Daoy (cell line): Measurements from ENCODE around the gene MAP3K5. TPM values are rescaled to one million over a fixed set of nuclear protein-coding genes. Genes with fewer than 3 reads are reported as not detected.
A peak's percentile ranks its signal among the peaks of the same experiment; 100 is the strongest.

Experiments used
- DNase-seq: peaks from one replicate; pipeline ENCODE4 v3.0.0-alpha.2; 2015; ENCODE audit warnings: low read depth
- total RNA-seq: library from RNA; depleted of rRNA; stranded (reverse); fragments of >200 nt; shearing (Covaris generic); gene quantifications from 2 replicates; pipeline ENCODE4 v1.2.3, GENCODE V29; 2014

The MAP3K5 gene
- total RNA-seq, 1 experiment from 2014 or later, result 3.4 TPM

DNA sequence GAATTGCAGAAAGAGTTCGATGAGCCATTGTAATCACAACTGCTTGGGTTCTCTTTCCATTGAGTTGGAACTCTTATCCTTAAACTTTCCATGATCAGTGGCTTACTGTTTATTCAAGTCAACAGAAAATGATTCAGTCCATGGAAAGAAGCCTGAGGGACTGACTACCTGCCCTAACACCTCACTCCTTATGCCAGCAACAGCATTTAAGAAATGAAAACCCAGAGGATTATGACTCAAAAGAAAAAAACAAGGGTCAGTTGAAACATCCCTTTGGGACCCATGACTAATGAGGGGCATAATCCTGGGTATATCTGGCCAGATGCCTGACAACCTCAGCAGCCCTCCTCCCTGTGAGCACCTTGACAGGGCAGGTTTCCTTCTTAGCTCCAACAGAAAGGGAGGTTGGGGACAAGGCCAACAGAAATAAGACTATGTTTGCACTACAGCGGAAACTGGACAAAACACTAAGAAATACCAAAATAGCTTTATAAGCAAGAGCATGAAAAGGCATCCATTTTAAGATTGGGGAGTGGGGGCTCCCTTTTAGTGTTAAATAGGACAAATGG lies 106.7 kb downstream of the MAP3K5 start:
- no peak for DNase-seq

- DNase-seq, result no peak
Observed at GRCh38 chr6:136684466-136684865, 107.8 kb downstream of the MAP3K5 start.

GRCh38 chr6:136683209-136683941 lies 108.9 kb downstream of the MAP3K5 start:
- DNase-seq, result no peak

DNA sequence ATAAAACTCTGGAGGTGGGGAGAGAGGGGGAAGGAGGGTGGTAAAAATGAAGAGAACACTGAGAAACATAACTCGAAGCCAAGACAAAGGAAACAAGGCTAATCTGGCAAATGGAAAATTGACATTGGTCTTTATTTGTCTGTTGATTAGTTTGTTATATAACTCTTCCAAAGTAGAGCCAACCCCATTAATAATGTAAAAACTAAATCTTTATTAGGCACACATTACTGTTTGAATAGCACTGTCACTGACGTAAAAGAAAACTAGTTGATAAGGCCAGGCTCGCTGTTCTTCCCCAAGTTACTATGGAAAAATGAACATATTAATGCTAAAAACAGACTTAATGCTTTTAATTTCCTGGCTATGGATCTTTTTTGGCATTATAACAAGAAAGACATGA lies 110.0 kb downstream of the MAP3K5 start:
- no peak for DNase-seq

- DNase-seq, result no peak
Observed at GRCh38 chr6:136677822-136678221, 114.5 kb downstream of the MAP3K5 start.

DNA sequence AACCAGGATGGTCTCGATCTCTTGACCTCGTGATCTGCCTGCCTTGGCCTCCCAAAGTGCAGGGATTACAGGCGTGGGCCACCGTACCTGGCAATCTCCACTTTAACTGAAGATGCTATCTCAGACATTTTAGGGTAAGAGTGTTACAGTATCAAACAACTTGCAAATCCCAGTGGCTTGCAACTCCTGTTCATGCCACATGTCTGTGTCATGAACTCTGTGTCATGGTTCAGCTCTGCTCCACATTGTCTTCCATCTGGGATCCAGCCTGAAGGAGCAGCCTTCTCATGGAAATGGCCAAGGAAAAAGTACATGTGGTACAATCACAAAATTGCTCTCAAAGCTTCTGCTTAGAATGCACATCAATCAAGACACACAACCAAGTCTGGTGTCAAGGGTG lies 114.9 kb downstream of the MAP3K5 start:
- no peak for DNase-seq

- no peak for DNase-seq
Observed at GRCh38 chr6:136676075-136676474, 116.2 kb downstream of the MAP3K5 start.

DNA sequence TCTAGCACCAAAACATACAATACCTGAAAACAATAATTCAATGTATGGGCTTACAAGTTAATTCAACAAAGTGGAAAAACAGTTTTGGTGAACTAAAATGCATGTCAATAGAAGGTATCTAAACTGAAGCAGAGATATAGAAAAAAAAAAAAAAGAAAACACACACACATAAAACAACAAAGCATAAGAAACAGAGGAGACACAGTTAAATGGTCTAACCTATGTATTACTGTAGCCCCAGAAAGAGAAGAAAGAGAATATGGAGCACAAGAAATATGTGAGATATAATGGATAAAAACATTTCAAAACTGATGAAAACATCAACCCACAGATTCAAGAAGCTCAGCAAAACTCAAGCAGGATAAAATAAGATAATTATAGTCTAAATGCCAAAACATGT lies 118.7 kb downstream of the MAP3K5 start:
- no peak for DNase-seq

DNA sequence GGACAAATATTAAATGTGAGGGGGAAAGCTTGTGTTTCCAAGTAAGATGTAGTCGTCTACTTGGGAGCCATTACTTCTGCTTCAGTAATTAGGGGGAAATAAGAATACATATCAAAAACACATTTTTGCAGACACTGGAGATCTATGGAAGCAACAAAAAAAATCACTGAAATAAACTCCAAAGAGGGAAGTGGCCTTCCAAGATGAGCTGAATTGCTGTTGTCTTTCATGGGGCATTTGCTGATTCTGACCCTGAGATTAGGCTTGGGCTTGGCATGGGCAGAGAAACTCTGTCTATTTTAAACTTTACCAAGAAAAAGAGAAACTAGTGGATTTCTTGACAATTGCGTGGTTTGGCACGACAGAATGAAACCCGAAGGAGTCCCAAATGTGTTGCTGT lies 120.1 kb downstream of the MAP3K5 start:
- DNase-seq, result no peak

- peak; percentile 63 for DNase-seq
Observed at GRCh38 chr6:136669299-136669699, 123.0 kb downstream of the MAP3K5 start.

GRCh38 chr6:136668571-136668970 lies 123.7 kb downstream of the MAP3K5 start:
- no peak for DNase-seq

DNA sequence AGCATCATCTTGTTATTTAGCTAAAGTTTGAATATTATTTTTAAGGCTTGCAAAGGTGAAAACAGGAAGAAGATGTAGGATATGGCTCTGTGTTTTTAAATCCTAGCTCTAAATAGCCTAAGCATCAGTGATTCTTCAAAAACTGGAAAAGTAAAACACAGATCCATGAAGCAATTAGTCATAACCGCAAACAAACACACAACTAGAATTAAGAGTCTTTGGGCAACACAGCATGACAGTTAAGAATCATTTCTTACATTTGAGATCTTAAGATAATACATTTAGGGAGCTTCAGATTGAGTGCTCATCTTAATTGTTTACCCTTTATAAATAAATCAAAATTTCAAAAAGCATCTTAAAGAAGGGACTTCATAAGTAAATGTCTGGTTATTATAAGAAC lies 126.2 kb downstream of the MAP3K5 start:
- no peak for DNase-seq

DNA sequence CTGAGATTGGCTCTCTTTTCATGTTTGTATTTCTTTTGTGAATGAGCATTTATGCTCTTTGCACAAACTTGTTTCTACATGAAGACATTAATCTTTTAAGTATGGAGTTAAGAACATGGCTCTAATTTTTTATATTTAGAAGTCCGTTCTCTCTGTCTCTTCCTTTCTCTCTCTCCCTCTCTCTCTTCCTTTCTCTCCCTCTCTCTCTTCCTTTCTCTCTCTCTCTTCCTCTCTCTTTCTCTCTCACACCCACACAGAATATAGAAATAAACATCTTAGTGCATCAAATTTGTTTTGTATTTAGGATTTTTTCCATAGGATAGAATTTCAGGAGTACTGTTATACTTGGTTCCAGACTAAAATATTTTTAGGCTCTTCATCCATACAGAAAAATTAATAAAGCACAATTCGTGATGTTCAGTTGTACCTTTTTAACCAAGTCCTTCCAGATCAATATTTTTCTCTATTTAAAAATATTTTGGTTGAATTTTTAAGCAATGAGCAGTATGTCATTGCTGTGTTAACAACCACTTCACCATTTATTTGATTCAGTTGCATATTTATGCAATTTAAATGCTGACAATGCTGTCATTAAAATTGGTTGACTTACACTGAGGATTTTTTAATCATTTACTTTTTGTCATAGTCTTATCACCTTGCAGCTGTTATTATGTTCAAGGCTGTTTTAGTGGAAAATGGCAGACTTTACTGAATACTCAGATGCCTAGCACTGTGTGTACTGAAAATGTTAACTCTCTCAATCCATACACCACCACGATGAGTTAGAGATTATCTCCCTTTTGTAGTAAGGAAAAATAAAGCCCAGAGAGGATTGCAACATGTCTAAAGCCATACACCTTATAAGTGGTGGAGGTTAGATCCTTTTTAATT lies 129.7 kb downstream of the MAP3K5 start:
- DNase-seq, result no peak

DNA sequence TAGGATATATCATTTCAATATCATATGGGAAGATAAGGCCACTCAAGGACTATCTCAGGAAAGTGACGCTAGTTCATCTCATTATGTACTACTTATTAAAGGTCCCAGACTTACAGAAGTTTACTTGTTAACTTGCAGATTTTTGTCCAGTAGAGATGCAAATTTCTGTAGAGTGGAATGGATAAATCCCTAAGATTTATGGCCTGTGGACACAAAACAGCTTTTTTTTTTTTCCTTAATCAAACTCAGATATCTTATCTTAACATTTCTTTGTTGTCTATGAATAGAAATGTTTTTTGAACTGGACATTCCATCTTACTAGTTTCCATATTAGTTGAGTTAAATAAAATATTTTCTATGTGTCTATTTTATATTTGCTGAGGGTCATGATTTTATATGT lies 131.6 kb downstream of the MAP3K5 start:
- no peak for DNase-seq

DNA sequence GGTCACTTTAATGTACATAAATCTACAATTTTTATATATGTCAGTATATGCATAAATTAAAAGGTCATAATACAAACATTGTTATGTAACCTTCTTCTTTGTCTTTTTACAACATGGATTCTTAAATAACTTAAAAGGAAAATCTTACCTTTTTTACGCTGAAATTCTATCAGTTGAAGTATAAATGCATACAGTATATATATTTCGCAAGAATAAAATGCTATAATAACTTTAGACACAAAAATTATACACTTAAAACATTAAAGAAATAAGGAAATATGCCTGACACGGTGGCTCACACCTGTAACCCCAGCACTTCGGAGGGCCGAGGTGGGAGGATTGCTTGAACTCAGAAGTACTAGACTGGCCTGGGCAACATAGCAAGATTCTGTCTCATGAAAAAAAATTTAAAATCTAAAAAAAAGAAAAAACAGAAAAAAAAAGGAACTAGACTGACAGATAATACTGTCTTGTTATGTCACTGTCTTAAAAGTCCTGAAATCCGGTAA lies 132.2 kb downstream of the MAP3K5 start:
- no peak for DNase-seq

GRCh38 chr6:136658711-136659110 lies 133.6 kb downstream of the MAP3K5 start:
- DNase-seq, result no peak

DNA sequence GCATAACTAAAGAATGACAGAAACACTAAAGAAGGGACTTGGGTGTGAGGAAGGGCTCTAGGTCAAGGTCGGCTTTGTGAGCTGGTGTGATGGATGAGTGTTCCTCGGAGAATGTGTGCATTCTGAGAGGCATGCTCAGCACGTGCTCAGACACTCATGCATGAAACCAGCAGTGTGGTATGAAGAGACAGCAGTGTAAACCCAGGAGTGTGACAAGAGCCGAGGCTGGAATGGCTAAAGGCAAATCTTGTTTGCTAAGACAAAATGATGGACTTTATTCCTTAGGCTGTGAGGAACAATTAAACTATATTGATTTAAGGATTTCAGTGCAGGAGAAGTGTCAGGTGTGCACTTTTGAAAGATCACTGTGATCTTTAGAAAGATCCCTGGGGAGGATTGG lies 134.6 kb downstream of the MAP3K5 start:
- DNase-seq, result no peak

GRCh38 chr6:136656121-136656520 lies 136.2 kb downstream of the MAP3K5 start:
- DNase-seq, result no peak

DNA sequence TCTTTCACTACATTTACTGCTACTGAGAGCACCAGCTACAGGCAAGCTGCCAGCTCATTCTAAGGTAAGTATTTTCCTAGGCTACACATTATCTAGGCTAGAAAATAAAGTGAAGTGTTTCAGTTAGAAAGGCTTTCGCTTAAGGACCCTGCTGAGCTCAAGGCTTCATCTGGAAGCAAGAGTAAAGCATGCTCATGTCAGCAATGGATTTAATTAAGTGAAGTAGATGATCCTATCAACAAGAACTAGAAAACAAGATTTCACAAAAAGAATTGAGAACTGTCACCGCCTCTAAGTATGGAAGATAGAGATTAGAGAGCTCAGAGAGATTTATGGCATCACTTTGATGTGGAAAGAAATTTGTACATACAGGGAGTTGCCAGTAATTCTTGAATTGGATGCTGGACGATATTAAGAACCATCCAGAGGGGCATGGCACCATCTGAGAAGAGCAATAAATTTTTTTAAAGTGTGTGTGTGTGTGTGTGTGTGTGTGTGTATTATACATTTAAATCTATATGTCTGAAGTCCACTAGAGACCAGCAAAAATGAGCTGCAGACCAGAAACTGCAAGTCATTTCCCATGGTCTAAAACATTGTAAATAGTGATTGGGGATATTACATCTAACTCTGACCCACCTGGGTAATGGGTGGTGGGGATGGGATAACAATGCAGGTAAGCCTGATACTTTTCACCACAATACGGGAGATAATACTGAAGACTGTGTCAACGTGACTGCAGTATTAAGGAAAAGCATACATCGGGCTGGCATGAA lies 136.8 kb downstream of the MAP3K5 start:
- DNase-seq, result no peak

GRCh38 chr6:136654086-136654485 lies 138.2 kb downstream of the MAP3K5 start:
- no peak for DNase-seq

DNA sequence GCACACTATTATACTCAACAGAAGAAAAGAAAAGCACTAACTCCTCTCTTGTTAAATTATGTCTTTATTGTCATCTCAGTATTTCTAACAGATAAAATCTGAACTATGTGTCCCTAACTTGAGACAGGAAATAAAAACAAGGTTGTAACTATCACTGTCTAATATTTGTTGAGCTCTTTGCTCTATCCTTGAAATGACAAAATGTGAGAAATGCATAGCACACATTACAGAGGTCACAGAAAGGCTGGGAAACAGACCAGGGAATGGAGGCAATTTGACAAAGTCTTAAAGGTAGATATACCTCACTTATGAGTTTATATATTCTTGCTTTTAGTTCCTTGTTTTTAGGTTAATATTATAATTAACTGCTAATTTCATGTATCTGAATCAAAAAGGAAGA lies 139.6 kb downstream of the MAP3K5 start:
- DNase-seq, result no peak

GRCh38 chr6:136651982-136652381 lies 140.3 kb downstream of the MAP3K5 start:
- no peak for DNase-seq
